ENCODE results near the gene NOL8.

Gene NOL8

GRCh38 chr9:92312887-92313623, 12.1 kb downstream of the NOL8 start:
- no peak for DNase-seq (ENCODE audit: low read depth in 2 of 2)

- DNase-seq (ENCODE audit: low read depth in 2 of 2): no peak
Measured at GRCh38 chr9:92310562-92310961, 14.6 kb downstream of the NOL8 start.

- DNase-seq (ENCODE audit: low read depth in 2 of 2): no peak
Measured at GRCh38 chr9:92308893-92309292, 16.3 kb downstream of the NOL8 start.

- DNase-seq (ENCODE audit: low read depth in 2 of 2): no peak
Measured at GRCh38 chr9:92300936-92301335, 24.2 kb downstream of the NOL8 start.

- no peak for DNase-seq (ENCODE audit: low read depth in 2 of 2)
Measured at GRCh38 chr9:92299116-92299515, 26.0 kb downstream of the NOL8 start.

GRCh38 chr9:92298036-92298435, 27.1 kb downstream of the NOL8 start:
- no peak for DNase-seq (ENCODE audit: low read depth in 2 of 2)

- no peak for DNase-seq (ENCODE audit: low read depth in 2 of 2)
Measured at GRCh38 chr9:92297611-92298010, 27.5 kb downstream of the NOL8 start.

GRCh38 chr9:92295827-92296258, 29.3 kb downstream of the NOL8 start:
- no peak for DNase-seq (ENCODE audit: low read depth in 2 of 2)

- no peak for DNase-seq (ENCODE audit: low read depth in 2 of 2)
Measured at GRCh38 chr9:92295240-92295790, 29.8 kb downstream of the NOL8 start.

GRCh38 chr9:92294297-92294676, 30.9 kb downstream of the NOL8 start:
- no peak for DNase-seq (ENCODE audit: low read depth in 2 of 2)

GRCh38 chr9:92293452-92294296, 31.5 kb downstream of the NOL8 start, which contains the start of gene IARS1:
Gene IARS1 (minus strand): TSS chr9:92293697. CDS start chr9:92289419, 4,278 bp downstream.
- DNase-seq (ENCODE audit: low read depth in 2 of 2): peak; percentile 97

GRCh38 chr9:92293075-92293354, 32.1 kb downstream of the NOL8 start:
- DNase-seq (ENCODE audit: low read depth in 2 of 2): no peak

- no peak for DNase-seq (ENCODE audit: low read depth in 2 of 2)
Measured at GRCh38 chr9:92292338-92293074, 32.6 kb downstream of the NOL8 start.

GRCh38 chr9:92291577-92291976, 33.6 kb downstream of the NOL8 start:
- DNase-seq (ENCODE audit: low read depth in 2 of 2): no peak

- DNase-seq (ENCODE audit: low read depth in 2 of 2): no peak
Measured at GRCh38 chr9:92290785-92291429, 34.2 kb downstream of the NOL8 start.

GRCh38 chr9:92289708-92290390, 35.3 kb downstream of the NOL8 start:
- DNase-seq (ENCODE audit: low read depth in 2 of 2): peak; percentile 41 to 44

- no peak for DNase-seq (ENCODE audit: low read depth in 2 of 2)
Measured at GRCh38 chr9:92279302-92279701, 45.8 kb downstream of the NOL8 start.

- peak; percentile 43 to 44 for DNase-seq (ENCODE audit: low read depth in 2 of 2)
Measured at GRCh38 chr9:92278110-92278509, 47.0 kb downstream of the NOL8 start.

- DNase-seq (ENCODE audit: low read depth in 2 of 2): no peak
Measured at GRCh38 chr9:92276331-92277032, 48.7 kb downstream of the NOL8 start.

- DNase-seq (ENCODE audit: low read depth in 2 of 2): no peak
Measured at GRCh38 chr9:92275541-92275940, 49.6 kb downstream of the NOL8 start.
